Ureter (tissue), 1 donor: Measurements from ENCODE around the gene DISC1. TPM values are rescaled to one million over a fixed set of nuclear protein-coding genes. Genes with fewer than 3 reads are reported as not detected.
"Not testable (repeated sequence)": the region's sequence is repeated elsewhere in the genome, so short reads cannot be mapped to it uniquely, and the experiment has no call there.

Source experiments
- DNase-seq: peaks from one replicate; pipeline ENCODE4 v3.0.0-alpha.2; 2020; ENCODE audit warnings: low spot score
- total RNA-seq: library from RNA; stranded (reverse); gene quantifications from one replicate; pipeline ENCODE4 v1.2.4, GENCODE V29; 2023
- donor health status: DM: yes; HTN: yes; CAD: no.

The DISC1 gene
- total RNA-seq, 1 donor from 2014 or later = 9.6 TPM

DNA sequence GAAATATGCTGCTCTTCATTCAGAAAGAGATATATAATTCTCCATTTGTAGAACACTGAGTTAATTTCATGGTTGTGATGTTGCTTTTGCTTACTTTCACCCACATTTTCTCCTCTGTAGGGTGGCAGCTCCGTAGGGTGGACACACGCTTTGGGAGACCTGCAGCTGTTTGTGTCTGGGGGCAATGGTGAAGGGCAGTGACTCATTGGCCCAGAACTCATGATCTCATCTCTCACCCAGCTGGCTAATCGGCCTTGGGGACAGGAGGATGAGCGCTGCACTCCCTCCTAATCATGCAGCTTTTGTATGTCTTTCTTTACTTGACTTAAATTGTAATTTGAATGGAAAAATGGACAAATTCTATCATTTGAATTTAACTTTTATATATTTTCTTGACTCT lies 9.6 kb downstream of the DISC1 start:
- no peak for DNase-seq

DNA sequence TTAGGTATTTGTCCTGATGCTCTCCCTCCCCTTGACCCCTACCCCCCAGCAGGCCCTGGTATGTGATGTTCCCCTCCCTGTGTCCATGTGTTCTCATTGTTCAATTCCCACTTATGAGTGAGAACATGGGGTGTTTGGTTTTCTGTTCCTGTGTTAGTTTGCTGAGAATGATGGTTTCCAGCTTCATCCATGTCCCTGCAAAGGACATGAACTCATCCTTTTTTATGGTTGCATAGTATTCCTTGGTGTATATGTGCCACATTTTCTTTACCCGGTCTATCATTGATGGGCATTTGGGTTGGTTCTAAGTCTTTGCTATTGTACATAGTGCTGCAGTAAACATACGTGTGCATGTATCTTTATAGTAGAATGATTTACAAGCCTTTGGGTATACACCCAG lies 10.3 kb downstream of the DISC1 start:
- not testable (repeated sequence) for DNase-seq

DNA sequence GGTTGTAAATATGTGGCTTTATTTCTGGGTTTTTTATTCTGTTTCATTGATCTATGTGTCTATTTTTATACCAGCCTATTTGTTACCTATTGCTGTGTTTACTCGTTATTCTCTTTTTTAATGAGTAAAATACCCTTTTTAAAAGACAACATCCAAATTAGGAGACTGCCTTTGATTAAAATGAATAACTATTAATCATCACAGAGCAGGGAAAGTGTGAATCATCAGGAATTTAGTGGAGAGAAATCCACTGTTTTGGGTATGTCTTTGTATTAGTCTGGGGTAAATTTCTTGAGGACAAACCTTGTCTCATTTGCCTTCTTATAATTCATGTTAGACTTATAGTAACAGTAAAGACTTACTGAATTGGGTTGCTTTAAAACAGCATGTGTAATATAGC lies 12.1 kb downstream of the DISC1 start:
- DNase-seq = no peak

DNA sequence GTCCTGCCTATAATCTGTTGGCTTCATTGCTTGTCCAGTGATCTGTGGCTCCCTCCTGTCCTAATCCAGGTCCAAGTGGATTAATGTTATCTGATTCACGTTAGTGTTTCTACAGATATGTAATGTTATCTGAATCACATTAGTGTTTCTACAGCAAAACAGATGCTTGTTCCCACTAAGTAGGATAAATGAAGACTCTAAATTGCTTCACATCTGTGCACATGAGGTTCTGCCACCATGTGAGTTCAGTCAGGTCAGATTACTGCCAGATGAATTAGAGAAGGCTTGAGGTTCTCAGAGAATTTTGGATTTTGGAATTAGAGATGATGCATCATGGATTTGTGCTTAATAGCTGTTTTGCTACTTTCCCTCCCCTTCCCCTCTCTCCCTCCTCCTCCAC lies 13.2 kb downstream of the DISC1 start:
- DNase-seq = no peak

DNA sequence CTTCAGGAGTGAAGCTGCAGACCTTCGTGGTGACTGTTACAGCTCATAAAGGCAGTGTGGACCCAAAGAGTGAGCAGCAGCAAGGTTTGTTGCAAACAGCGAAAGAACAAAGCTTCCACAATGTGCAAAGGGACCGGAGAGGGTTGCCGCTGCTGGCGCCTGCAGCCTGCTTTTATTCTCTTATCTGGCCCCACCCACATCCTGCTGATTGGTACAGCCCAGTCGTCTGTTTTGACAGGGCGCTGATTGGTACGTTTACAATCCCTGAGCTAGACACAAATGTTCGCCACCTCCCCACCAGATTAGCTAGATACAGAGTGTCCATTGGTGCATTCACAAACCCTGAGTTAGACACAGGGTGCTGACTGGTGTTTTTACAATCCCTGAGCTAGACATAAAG lies 14.9 kb downstream of the DISC1 start:
- not testable (repeated sequence) for DNase-seq

DNA sequence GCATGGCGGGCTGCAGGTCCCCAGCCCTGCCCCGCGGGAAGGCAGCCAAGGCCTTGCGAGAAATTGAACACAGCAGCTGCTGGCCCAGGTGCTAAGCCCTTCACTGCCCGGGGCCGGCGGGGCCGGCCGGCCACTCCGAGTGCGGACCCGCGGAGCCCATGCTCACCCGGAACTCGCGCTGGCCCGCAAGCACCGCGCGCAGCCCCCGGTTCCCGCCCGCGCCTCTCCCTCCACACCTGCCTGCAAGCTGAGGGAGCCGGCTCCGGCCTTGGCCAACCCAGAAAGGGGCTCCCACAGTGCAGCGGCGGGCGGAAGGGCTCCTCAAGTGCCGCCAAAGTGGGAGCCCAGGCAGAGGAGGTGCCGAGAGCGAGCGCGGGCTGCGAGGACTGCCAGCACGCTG lies 15.5 kb downstream of the DISC1 start:
- not testable (repeated sequence) for DNase-seq

DNA sequence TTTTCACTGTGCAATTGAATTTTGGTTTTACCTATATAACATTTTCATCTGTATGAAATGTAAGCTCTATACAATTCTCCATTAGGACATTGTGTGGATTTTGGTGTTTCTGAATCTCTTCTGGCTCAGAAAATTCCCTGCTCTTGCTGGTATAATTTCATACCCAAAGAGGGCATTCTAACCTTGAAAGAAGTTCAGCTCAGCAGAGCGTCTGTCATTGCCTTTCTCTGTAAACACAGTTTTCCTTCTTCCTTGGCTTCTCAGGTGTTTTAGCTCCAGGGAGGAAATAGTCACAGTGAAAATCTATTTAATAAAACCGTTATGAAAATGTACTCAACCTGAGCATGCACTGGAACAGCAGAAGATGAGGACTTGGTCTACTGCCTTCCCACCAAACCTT lies 16.0 kb downstream of the DISC1 start:
- DNase-seq = no peak

DNA sequence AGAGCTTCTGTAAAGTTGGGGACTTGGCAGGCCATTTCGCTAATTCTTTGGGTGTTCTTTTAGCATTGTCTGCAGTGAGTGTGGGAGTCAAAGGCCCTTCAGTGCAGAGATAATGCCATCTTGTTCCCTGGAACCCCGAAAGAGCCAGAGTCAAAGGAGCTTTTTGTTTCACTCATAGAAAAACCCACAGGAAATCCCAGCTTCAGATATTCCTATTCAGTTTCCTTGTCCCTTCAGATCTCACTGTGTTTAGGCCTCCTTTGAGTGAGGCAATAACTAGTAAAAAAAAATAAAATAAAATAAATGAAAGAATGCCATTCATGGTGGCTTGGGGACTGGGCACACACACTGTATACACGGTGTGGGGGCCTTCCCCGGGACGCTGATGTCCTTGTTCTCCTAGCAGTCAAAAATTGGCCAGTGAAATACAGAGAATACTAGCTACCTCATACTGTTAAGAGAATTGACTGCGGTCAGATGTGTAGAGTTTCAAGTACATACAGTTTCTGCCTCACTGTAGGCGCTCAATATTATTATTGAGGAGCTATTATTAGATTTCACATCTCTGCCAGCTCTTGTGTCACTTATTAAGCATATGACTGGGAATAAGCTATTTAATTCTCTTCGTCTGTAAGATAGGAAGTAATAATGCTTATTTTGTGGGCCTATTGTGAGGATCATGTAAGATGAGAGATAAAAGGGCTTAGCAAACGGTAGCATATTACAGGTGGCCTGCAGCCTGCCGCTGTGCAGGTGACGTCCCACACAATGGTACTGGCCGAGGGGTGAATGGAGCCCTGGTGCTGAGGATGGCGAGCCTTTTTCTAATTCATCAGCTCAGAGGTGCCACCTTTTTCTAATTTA lies 16.7 kb downstream of the DISC1 start:
- no peak for DNase-seq

DNA sequence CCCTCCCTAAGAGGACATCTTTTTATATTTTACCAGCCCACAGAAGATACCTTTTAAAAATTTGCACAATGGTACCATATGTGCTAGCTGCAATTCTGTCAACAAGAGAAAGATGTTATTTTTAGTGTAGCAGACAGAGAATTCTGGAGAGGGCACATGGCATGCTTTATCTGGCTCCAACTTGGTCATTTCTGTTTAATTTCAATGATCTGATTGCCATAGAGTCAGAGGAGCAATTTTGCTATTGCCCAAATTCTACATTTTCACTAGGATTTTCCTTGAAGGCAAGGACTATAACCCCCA lies 17.3 kb downstream of the DISC1 start:
- DNase-seq = no peak

DNA sequence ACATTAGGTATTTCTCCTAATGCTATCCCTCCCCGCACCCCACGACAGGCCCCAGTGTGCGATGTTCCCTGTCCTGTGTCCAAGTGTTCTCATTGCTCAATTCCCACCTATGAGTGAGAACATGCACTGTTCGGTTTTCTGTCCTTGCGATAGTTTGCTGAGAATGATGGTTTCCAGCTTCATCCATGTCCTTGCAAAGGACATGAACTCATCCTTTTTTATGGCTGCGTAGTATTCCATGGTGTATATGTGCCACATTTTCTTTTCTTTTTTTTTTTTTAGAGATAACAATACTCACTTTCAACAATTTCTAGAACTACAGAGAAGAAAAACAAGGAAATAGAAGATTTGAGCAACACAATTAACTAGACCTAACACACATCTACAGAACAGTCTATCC lies 19.0 kb downstream of the DISC1 start:
- DNase-seq = not testable (repeated sequence)

DNA sequence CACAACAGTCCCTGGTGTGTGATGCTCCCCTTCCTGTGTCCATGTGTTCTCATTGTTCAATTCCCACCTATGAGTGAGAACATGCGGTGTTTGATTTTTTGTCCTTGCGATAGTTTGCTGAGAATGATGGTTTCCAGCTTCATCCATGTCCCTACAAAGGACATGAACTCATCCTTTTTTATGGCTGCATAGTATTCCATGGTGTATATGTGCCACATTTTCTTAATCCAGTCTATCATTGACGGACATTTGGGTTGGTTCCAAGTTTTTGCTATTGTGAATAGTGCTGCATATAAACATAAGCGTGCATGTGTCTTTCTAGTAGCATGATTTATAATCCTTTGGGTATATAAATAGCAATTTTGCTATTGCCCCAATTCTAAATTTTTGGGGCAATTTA lies 19.6 kb downstream of the DISC1 start:
- DNase-seq = not testable (repeated sequence)

DNA sequence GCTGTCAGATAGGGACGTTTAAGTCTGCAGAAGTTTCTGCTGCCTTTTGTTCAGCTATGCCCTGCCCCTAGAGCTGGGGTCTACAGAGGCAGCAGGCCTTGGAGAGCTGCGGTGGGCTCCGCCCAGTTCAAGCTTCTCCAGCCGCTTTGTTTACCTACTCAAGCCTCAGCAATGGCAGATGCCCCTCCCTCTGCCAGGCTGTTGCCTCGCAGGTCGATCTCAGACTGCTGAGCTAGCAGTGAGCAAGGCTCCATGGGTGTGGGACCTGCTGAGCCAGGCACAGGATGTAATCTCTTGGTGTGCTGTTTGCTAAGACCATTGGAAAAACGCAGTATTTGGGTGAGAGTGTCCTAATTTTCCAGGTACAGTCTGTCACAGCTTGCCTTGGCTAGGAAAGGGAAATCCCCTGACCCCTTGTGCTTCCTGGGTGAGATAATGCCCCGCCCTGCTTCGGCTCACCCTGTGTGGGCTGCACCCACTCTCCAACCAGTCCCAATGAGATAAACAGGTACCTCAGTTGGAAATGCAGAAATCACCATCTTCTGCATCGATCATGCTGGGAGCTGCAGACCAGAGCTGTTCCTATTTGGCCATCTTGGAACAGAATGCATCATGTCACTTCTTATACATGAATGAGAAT lies 25.2 kb downstream of the DISC1 start:
- DNase-seq = peak; percentile 49

DNA sequence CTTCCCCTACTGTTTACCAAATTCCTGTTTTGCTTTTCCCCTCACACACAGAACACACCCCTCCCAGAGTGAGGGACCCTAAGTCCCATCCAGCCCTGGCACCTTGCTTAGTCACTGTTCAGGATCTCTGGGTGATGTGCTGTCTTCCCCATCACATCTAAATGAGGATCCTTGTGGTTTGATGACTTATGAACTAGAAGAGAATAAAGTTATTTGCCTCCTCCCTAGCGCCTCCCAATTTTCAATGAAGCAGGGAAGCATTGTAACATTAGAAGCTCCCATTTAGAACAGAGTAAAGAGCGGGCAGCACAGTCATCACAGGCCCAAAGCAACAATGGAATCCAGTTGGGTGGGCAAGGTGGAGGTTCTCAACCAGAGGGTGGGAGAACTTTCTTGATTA lies 27.0 kb downstream of the DISC1 start:
- no peak for DNase-seq

DNA sequence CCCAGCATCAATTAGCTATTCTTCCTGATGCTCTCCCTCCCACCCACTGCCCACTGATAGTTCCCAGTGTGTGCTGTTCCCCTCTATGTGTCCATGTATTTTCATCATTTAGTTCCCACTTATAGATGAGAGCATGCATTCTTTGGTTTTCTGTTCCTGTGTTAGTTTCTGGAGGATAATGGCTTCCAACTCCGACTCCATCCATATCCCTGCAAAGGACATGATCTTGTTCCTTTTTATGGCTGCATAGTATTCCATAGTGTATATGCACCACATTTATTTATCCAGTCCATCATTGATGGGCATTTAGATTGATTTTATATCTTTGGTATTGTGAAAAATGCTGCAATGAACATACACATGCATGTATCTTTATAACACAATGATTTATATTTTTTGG lies 30.2 kb downstream of the DISC1 start:
- DNase-seq = no peak

DNA sequence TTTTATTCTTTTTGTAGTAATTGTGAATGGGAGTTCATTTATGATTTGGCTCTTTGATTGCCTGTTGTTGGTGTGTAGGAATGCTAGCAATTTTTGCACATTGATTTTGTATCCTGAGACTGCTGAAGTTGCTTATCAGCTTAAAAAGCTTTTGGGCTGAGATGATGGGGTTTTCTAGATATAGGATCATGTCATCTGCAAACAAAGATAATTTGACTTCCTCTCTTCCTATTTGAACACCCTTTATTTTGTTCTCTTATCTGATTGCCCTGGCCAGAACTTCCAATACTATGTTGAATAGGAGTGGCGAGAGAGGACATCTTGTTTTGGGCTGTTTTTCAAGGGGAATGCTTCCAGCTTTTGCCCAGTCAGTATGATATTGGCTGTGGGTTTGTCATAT lies 31.6 kb downstream of the DISC1 start:
- DNase-seq = not testable (repeated sequence)

DNA sequence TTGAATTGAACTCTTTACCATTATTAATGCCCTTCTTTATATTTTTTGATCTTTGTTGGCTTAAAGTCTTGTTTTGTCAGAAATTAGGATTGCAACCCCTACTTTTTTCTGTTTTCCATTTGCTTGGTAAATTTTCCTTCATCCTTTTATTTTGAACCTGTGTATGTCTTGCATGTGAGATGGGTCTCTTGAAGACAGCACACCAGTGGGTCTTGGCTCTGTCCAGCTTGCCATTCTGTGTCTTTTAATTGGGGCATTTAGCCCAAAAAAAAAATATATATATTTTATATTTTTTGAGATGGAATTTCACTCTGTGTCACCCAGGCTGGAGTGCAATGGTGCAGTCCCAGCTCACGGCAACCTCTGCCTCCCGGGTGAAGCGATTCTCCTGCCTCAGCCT lies 33.6 kb downstream of the DISC1 start:
- no peak for DNase-seq

DNA sequence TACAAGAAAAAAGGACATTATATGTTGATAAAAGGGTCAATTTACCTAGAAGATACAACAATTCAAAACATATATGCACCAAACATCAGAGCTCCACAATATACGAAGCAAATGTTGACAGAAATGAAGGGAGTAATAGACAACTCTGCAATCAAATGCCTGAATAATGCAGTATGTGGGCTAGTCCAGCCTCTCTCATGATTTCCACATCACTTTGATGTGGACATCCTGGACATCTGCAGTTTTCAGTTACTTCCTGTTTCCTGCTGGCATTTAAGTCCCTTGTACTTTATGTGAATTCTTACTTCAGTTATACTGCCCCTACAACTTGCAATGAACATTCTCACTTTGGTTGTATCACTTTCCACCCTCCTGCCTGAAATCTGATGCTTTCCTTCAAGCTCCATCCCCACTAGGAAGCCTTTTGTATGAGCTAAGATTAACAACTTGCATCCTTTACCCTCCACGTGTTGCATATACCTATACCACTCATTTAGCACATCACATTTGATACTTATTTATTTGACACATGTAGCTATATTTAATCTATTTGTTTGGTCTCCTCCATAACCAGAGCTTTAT lies 36.7 kb downstream of the DISC1 start:
- DNase-seq = no peak

DNA sequence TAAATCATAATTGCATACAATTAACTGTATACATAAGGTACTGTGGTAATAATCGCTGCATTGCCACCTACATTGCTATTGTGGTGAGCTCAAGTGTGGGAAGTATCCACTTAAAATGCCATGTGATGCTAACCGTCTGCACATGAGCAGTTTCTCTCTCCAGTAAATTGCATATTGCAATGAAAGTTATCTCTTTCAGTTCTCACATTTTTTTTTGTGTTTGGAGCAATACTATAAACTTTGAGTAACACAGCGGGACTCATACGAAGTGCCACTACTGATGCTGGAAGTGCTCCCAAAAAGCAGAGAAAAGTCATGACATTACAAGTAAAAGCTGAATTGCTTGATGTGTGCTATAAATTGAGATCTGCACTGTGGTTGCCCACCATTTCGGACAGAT lies 38.5 kb downstream of the DISC1 start:
- no peak for DNase-seq

DNA sequence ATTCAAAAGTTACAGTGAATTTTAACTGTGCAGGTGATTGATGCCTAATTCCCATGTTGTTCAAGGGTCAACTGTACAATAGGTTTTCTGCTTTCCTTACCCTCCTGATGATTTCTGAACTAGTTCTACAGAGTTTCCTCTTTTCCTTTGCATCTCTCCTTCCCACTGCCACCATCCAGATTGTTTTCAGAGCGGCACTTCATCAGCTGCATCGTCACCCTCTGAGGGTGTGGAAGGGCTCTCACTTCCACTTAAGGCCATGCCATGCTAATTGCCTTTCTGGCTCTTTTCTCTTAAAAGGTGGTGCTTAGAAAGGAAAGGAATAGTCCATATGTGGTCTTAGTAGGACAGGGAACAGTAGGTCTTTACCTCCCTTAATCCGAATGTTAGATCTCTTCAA lies 39.1 kb downstream of the DISC1 start:
- DNase-seq = no peak

DNA sequence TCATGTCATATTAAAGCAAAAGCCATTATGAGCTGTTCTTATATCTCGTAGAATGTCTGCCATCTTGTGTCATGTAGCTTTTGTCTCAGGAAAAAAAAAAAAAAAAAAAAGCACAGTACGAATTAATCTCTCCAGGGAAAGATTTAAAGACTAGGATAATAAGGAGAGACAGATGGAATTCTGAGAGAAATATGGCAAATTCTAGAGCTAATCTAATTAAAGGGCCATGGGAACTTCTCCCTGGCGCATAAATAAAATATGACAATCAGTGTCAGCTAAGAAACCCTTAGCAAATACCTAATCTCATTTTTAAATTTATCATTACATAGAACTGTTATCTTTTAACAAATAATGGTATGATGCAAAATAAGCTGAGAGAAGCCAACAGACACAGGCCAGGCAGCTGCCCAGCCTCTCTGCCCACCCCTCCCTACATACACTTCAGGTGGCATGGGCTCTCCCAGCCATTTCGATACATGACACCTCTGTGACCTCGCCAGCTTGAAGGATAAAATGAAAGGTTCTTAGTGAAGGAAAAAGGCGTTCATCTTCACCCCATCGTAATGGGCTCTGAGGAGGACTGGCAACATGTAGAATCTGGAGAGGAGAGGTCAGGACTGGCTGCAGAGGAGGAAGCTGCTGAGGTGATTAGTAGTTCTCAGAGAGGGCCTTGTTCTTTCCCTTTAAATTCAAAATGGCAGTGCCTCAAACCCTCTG lies 39.8 kb downstream of the DISC1 start:
- DNase-seq = no peak

DNA sequence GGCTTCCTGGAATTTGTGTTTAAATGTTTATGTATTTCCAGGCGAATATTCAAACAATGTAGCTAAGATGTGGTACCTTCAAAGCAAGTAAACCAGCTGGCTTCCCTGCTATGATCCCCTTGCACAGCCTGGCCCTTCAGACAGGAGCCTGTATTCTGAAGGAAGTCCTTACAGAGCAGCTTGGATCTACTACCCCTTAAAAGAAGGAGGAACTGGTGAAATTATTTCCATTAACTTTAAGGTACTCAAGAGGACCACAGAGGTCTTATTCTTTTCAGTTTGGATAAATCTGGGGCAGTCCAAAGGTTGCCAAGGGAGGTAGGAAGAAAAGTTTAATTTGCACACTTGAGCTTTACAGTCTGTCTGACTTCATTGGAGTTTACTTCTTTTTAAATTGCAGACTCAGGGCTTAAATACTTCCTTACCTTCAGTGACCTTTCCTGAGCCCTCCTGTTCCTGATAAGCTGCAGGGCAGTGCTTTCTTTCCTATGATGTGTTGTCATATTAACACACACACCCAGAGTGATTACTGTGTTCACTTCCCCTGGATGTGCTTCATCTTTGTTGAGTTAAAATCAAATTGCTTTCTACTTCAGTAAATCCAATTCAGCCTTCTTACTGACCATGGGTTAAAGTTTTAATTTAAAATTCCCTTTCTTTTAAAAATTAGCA lies 40.5 kb downstream of the DISC1 start:
- no peak for DNase-seq

DNA sequence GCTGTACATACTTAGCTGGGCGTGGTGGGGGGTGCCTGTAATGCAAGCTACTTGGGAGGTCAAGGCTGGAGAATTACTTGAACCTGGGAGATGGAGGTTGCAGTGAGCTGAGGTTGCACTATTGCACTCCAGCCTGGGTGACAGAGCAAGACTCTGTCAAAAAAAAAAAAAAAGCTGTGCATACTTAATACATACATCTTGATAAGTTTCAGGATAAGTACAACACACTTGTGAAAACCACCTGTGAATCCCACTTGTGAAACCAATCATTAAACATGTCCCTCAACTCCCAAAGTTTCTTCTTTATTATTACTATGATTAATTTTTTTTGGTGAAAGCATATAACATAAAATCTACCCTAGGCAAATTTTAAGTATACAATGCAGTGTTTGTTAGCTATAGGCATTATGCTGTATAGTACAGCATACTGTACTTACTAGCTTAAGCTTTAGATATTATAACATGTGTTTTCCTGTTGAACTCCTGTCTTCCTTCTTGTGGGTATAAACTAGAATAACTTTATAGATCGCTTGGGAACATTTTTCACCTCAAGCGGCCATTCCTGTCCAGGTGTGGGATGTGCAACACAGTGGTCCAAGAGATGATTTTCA lies 41.4 kb downstream of the DISC1 start:
- DNase-seq = no peak
